MM.1S (cell line): Measurements from ENCODE around the gene CMTR1.

Experiments used
- DNase-seq: peaks from one replicate; pipeline ENCODE4 v3.0.0-alpha.2; 2015
- H2AFZ ChIP-seq: fragments of 300-600 bp; sonication (generic); 2 replicates; pipeline ENCODE4 v1.6.0; 2016; ENCODE audit warnings: antibody characterized with exemption, low read length
- H3F3A ChIP-seq: fragments of 300-600 bp; sonication (generic); 2 replicates; pipeline ENCODE4 v1.6.1; 2016; ENCODE audit warnings: mild to moderate bottlenecking, antibody characterized with exemption, low read length, moderate library complexity, mixed read lengths; ENCODE audit not compliant: insufficient read depth
- H3K27ac ChIP-seq: fragments of 300-600 bp; sonication (generic); 2 replicates; pipeline ENCODE4 v1.5.1; 2016; ENCODE audit warnings: mild to moderate bottlenecking, low read length
- H3K27me3 ChIP-seq: fragments of 300-600 bp; sonication (generic); replicated peaks from 2 replicates; pipeline ENCODE4 v1.6.0; 2016; ENCODE audit warnings: low read length; ENCODE audit not compliant: insufficient read depth
- H3K36me3 ChIP-seq: fragments of 300-600 bp; sonication (generic); replicated peaks from 2 replicates; pipeline ENCODE4 v1.6.1; 2016; ENCODE audit warnings: mild to moderate bottlenecking, low read length, mixed read lengths; ENCODE audit not compliant: insufficient read depth
- H3K4me1 ChIP-seq: fragments of 300-600 bp; sonication (generic); 2 replicates; pipeline ENCODE4 v1.6.1; 2016; ENCODE audit warnings: low read length, mixed read lengths
- H3K4me2 ChIP-seq: fragments of 300-600 bp; sonication (generic); 2 replicates; pipeline ENCODE4 v1.6.0; 2016; ENCODE audit warnings: low read depth, low read length
- H3K4me3 ChIP-seq: fragments of 300-600 bp; sonication (generic); 2 replicates; pipeline ENCODE4 v1.5.1; 2016; ENCODE audit warnings: low read length, mixed read lengths
- H3K79me2 ChIP-seq: fragments of 300-600 bp; sonication (generic); 2 replicates; pipeline ENCODE4 v1.6.1; 2016; ENCODE audit warnings: mixed run types, low read length, mixed read lengths
- H3K9ac ChIP-seq: fragments of 300-600 bp; sonication (generic); 2 replicates; pipeline ENCODE4 v1.6.1; 2016; ENCODE audit warnings: low read length, mixed read lengths
- H3K9me2 ChIP-seq: fragments of 300-600 bp; sonication (generic); replicated peaks from 2 replicates; pipeline ENCODE4 v1.6.1; 2016; ENCODE audit warnings: mild to moderate bottlenecking, low read length, mixed read lengths; ENCODE audit not compliant: insufficient read depth
- H3K9me3 ChIP-seq: fragments of 300-600 bp; sonication (generic); replicated peaks from 2 replicates; pipeline ENCODE4 v1.6.1; 2016; ENCODE audit warnings: mild to moderate bottlenecking, low read length, mixed read lengths; ENCODE audit not compliant: insufficient read depth
- H4K20me1 ChIP-seq: fragments of 300-600 bp; sonication (generic); 2 replicates; pipeline ENCODE4 v1.6.1; 2016; ENCODE audit warnings: mild to moderate bottlenecking, low read length, moderate library complexity, mixed read lengths; ENCODE audit not compliant: insufficient read depth
- EZH2 ChIP-seq: fragments of 300-600 bp; sonication (generic); optimal IDR thresholded peaks from 2 replicates; pipeline ENCODE3; 2017; ENCODE audit warnings: low read depth, mild to moderate bottlenecking, antibody characterized with exemption, low read length, mixed read lengths
- EZH2phosphoT487 ChIP-seq: fragments of 300-600 bp; sonication (generic); IDR thresholded peaks from 2 replicates; pipeline ENCODE4 v1.6.1; 2018; ENCODE audit warnings: antibody characterized with exemption, low read length
- TF ChIP-seq, protein P1 (sequence below): fragments of 300-600 bp; sonication (generic); IDR thresholded peaks from 2 replicates; pipeline ENCODE4 v1.5.1; 2016; ENCODE audit warnings: antibody characterized with exemption, low read length, mixed read lengths

The CMTR1 gene

GRCh38 chr6:37516076-37516919 lies 83.3 kb downstream of the CMTR1 start:
- Histone ChIP-seq H3K79me2 (no peaks in the 10 kb centered on the region), H3K9ac (no peak overlapping the region), H3K9me3 (no peaks in the 10 kb centered on the region), H3K27ac (no peak overlapping the region), H3K4me1 (no peaks in the 10 kb centered on the region), H3F3A (no peaks in the 10 kb centered on the region), H3K36me3 (no peaks in the 10 kb centered on the region), H3K27me3 (no peaks in the 10 kb centered on the region), H3K4me3 (no peak overlapping the region), H3K9me2 (no peaks in the 10 kb centered on the region), H4K20me1 (no peaks in the 10 kb centered on the region), H2AFZ (0 out of 2 replicates have a peak overlapping the region, but pooled peaks have one; percentile 8), H3K4me2 (no peak overlapping the region)
- DNase-seq: peak; percentile 30
- TF ChIP-seq, protein P1, sequence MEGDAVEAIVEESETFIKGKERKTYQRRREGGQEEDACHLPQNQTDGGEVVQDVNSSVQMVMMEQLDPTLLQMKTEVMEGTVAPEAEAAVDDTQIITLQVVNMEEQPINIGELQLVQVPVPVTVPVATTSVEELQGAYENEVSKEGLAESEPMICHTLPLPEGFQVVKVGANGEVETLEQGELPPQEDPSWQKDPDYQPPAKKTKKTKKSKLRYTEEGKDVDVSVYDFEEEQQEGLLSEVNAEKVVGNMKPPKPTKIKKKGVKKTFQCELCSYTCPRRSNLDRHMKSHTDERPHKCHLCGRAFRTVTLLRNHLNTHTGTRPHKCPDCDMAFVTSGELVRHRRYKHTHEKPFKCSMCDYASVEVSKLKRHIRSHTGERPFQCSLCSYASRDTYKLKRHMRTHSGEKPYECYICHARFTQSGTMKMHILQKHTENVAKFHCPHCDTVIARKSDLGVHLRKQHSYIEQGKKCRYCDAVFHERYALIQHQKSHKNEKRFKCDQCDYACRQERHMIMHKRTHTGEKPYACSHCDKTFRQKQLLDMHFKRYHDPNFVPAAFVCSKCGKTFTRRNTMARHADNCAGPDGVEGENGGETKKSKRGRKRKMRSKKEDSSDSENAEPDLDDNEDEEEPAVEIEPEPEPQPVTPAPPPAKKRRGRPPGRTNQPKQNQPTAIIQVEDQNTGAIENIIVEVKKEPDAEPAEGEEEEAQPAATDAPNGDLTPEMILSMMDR: no peak
- TF ChIP-seq EZH2phosphoT487 (no peak), EZH2 (no peak)

- Histone ChIP-seq H3K27ac (no peak overlapping the region), H3K9ac (no peak overlapping the region), H3K9me3 (no peaks in the 10 kb centered on the region), H2AFZ (no peak overlapping the region), H3F3A (no peaks in the 10 kb centered on the region), H4K20me1 (no peaks in the 10 kb centered on the region), H3K79me2 (no peaks in the 10 kb centered on the region), H3K4me1 (no peaks in the 10 kb centered on the region), H3K36me3 (no peaks in the 10 kb centered on the region), H3K4me2 (no peak overlapping the region), H3K9me2 (no peaks in the 10 kb centered on the region), H3K4me3 (no peak overlapping the region), H3K27me3 (no peaks in the 10 kb centered on the region)
- DNase-seq: no peak
- TF ChIP-seq, protein P1: no peak
- TF ChIP-seq EZH2phosphoT487: no peak
- TF ChIP-seq EZH2: no peak
These were observed 83.9 kb downstream of the CMTR1 start for GRCh38 chr6:37516920-37517405.

- Histone ChIP-seq H3K36me3 (no peaks in the 10 kb centered on the region), H3K9me2 (no peaks in the 10 kb centered on the region), H3K4me1 (no peaks in the 10 kb centered on the region), H4K20me1 (no peaks in the 10 kb centered on the region), H3K27ac (no peak overlapping the region), H3K4me3 (no peak overlapping the region), H3K9ac (no peak overlapping the region), H3F3A (no peaks in the 10 kb centered on the region), H3K9me3 (no peaks in the 10 kb centered on the region), H2AFZ (no peak overlapping the region), H3K4me2 (no peak overlapping the region), H3K27me3 (no peaks in the 10 kb centered on the region; the same call in 1 of the 2 replicates), H3K79me2 (no peaks in the 10 kb centered on the region)
- TF ChIP-seq, protein P1: no peak
- TF ChIP-seq EZH2: no peak
- TF ChIP-seq EZH2phosphoT487: no peak
- DNase-seq: peak; percentile 15
These were observed 84.4 kb downstream of the CMTR1 start for GRCh38 chr6:37517411-37517812.
